H9 (cell line): ENCODE measurements around the gene FHIT. TPM values are rescaled to one million over a fixed set of nuclear protein-coding genes. Genes with fewer than 3 reads are reported as not detected.

Source experiments
- DNase-seq: peaks from one replicate; pipeline ENCODE4 v3.0.0-alpha.2; 2017
- H2AFZ ChIP-seq: one replicate; pipeline ENCODE4 v1.6.1; 2013; ENCODE audit warnings: mild to moderate bottlenecking, low read length, control low read depth, moderate library complexity
- H2AK5ac ChIP-seq: 2 replicates; pipeline ENCODE4 v1.6.1; 2013; ENCODE audit warnings: low read length, control low read depth, mixed read lengths; ENCODE audit not compliant: insufficient read length
- H2BK120ac ChIP-seq: one replicate; pipeline ENCODE4 v1.6.1; 2013; ENCODE audit warnings: low read depth, mild to moderate bottlenecking, low read length, control low read depth, inconsistent platforms; ENCODE audit not compliant: poor library complexity, severe bottlenecking
- H2BK12ac ChIP-seq: 2 replicates; pipeline ENCODE4 v1.6.1; 2013; ENCODE audit warnings: low read length, control low read depth, mixed read lengths, low read depth; ENCODE audit not compliant: insufficient read length
- H2BK15ac ChIP-seq: 2 replicates; pipeline ENCODE4 v1.6.1; 2013; ENCODE audit warnings: low read depth, low read length, control low read depth
- H2BK20ac ChIP-seq: one replicate; pipeline ENCODE4 v1.6.1; 2013; ENCODE audit warnings: low read depth, mild to moderate bottlenecking, low read length, control low read depth, inconsistent platforms; ENCODE audit not compliant: poor library complexity, severe bottlenecking
- H2BK5ac ChIP-seq: 2 replicates; pipeline ENCODE4 v1.6.1; 2013; ENCODE audit warnings: low read length, control low read depth, mixed read lengths; ENCODE audit not compliant: insufficient read length
- H3K14ac ChIP-seq: 2 replicates; pipeline ENCODE4 v1.6.1; 2013; ENCODE audit warnings: low read length, control low read depth; ENCODE audit not compliant: insufficient read depth
- H3K18ac ChIP-seq: 2 replicates; pipeline ENCODE4 v1.6.1; 2013; ENCODE audit warnings: low read depth, mild to moderate bottlenecking, mixed read lengths, low read length, control low read depth; ENCODE audit not compliant: insufficient read length
- H3K23ac ChIP-seq: 2 replicates; pipeline ENCODE4 v1.6.1; 2013; ENCODE audit warnings: low read length, control low read depth, mixed read lengths, low read depth; ENCODE audit not compliant: insufficient read length
- H3K23me2 ChIP-seq: 2 replicates; pipeline ENCODE4 v1.6.1; 2013; ENCODE audit warnings: low read depth, mild to moderate bottlenecking, mixed read lengths, low read length, control low read depth; ENCODE audit not compliant: insufficient read length, poor library complexity, severe bottlenecking
- H3K27ac ChIP-seq: 2 replicates; pipeline ENCODE4 v1.5.1; 2013; ENCODE audit warnings: low read length, control low read depth, mixed read lengths, low read depth; ENCODE audit not compliant: insufficient read length
- H3K27me3 ChIP-seq: 2 replicates; pipeline ENCODE4 v1.6.1; 2013; ENCODE audit warnings: low read length, control low read depth, inconsistent platforms; ENCODE audit not compliant: insufficient read depth
- H3K4ac ChIP-seq: 2 replicates; pipeline ENCODE4 v1.6.1; 2013; ENCODE audit warnings: low read depth, mild to moderate bottlenecking, control low read depth, inconsistent platforms, low read length, moderate library complexity
- H3K4me1 ChIP-seq: 2 replicates; pipeline ENCODE4 v1.6.1; 2013; ENCODE audit warnings: low read length, control low read depth, inconsistent platforms; ENCODE audit not compliant: insufficient read depth
- H3K4me2 ChIP-seq: 2 replicates; pipeline ENCODE4 v1.6.1; 2013; ENCODE audit warnings: low read length, control low read depth, mixed read lengths; ENCODE audit not compliant: insufficient read length, insufficient read depth
- H3K56ac ChIP-seq: 2 replicates; pipeline ENCODE4 v1.6.1; 2013; ENCODE audit warnings: low read depth, mild to moderate bottlenecking, mixed read lengths, low read length, control low read depth; ENCODE audit not compliant: insufficient read length
- H3K79me1 ChIP-seq: 2 replicates; pipeline ENCODE4 v1.6.1; 2013; ENCODE audit warnings: low read depth, mild to moderate bottlenecking, moderate library complexity, low read length, control low read depth, inconsistent platforms; ENCODE audit not compliant: insufficient read depth, poor library complexity, severe bottlenecking
- H3K79me2 ChIP-seq: 2 replicates; pipeline ENCODE4 v1.6.1; 2013; ENCODE audit warnings: low read length, control low read depth, inconsistent platforms; ENCODE audit not compliant: insufficient read depth
- H3K9ac ChIP-seq: 2 replicates; pipeline ENCODE4 v1.6.1; 2013; ENCODE audit warnings: low read length, control low read depth, mixed read lengths; ENCODE audit not compliant: insufficient read length; ENCODE audit errors: extremely low read depth
- H3K9me3 ChIP-seq: one replicate; pipeline ENCODE4 v1.6.1; 2013; ENCODE audit warnings: low read depth, low read length, inconsistent platforms; ENCODE audit not compliant: control insufficient read depth
- H3T11ph ChIP-seq: one replicate; pipeline ENCODE4 v1.6.1; 2013; ENCODE audit warnings: mild to moderate bottlenecking, low read length, control low read depth, inconsistent platforms
- H4K20me1 ChIP-seq: one replicate; pipeline ENCODE4 v1.6.1; 2013; ENCODE audit not compliant: control insufficient read depth, insufficient read length, insufficient read depth
- H4K5ac ChIP-seq: 2 replicates; pipeline ENCODE4 v1.6.1; 2013; ENCODE audit warnings: low read depth, mild to moderate bottlenecking, mixed read lengths, low read length, control low read depth; ENCODE audit not compliant: insufficient read length
- H4K8ac ChIP-seq: replicated peaks from 2 replicates; pipeline ENCODE4 v1.6.1; 2013; ENCODE audit warnings: low read length, control low read depth, mixed read lengths, low read depth; ENCODE audit not compliant: insufficient read length
- H4K91ac ChIP-seq: 2 replicates; pipeline ENCODE4 v1.6.1; 2013; ENCODE audit warnings: low read depth, mild to moderate bottlenecking, moderate library complexity, mixed read lengths, low read length, control low read depth; ENCODE audit not compliant: insufficient read length
- H3K27ac Mint-ChIP-seq, 3 experiments: 2 replicates in 2 of 3; 3 replicates in 1 of 3; pipeline ENCODE4 v1.8.0; 2020 to 2021; ENCODE audit warnings: mixed read lengths in 3 of 3, mild to moderate bottlenecking in 1 of 3, moderate library complexity in 1 of 3
- H3K27me3 Mint-ChIP-seq: 2 replicates; pipeline ENCODE4 v1.8.0; 2021; ENCODE audit warnings: low read depth, mild to moderate bottlenecking, moderate library complexity, mixed read lengths
- H3K36me3 Mint-ChIP-seq, 3 experiments: 2 replicates in 2 of 3; 3 replicates in 1 of 3; pipeline ENCODE4 v1.8.0; 2020 to 2021; ENCODE audit warnings: low read depth in 3 of 3, mixed read lengths in 3 of 3; ENCODE audit not compliant: insufficient read depth in 1 of 3
- H3K4me1 Mint-ChIP-seq, 2 experiments: 2 replicates each; pipeline ENCODE4 v1.8.0; 2020; ENCODE audit warnings: mixed read lengths in 2 of 2
- H3K4me3 Mint-ChIP-seq, 2 experiments: 2 replicates in 1 of 2; 3 replicates in 1 of 2; pipeline ENCODE4 v1.8.0; 2020 to 2021; ENCODE audit warnings: mild to moderate bottlenecking in 2 of 2, mixed read lengths in 2 of 2, moderate library complexity in 1 of 2
- H3K9me3 Mint-ChIP-seq, 2 experiments: 2 replicates in 1 of 2; 3 replicates in 1 of 2; pipeline ENCODE4 v1.8.0; 2020; ENCODE audit warnings: mild to moderate bottlenecking in 2 of 2, mixed read lengths in 2 of 2, moderate library complexity in 1 of 2
- WGBS: extraction: QIAGEN DNeasy Blood & Tissue Kit; methylation state at CpG from one replicate; pipeline ENCODE4 v1.1.7; 2013; ENCODE audit warnings: missing lambda C conversion rate, low lambda C conversion rate, mixed read lengths; ENCODE audit not compliant: insufficient read length; ENCODE audit errors: extremely low coverage; 5-methylcytosine and 5-hydroxymethylcytosine counted together
- total RNA-seq: library from RNA; stranded (reverse); gene quantifications from 2 replicates; pipeline ENCODE4 v1.2.1, GENCODE V29; 2021
- TF ChIP-seq, protein P1 (sequence below): fragments of 200-600 bp; sonication (generic); conservative IDR thresholded peaks from 3 replicates; pipeline ENCODE4 v1.8.0; 2021; ENCODE audit warnings: antibody characterized with exemption, mild to moderate bottlenecking

The FHIT gene
- total RNA-seq, 1 experiment from 2014 or later: 3.0 TPM

DNA sequence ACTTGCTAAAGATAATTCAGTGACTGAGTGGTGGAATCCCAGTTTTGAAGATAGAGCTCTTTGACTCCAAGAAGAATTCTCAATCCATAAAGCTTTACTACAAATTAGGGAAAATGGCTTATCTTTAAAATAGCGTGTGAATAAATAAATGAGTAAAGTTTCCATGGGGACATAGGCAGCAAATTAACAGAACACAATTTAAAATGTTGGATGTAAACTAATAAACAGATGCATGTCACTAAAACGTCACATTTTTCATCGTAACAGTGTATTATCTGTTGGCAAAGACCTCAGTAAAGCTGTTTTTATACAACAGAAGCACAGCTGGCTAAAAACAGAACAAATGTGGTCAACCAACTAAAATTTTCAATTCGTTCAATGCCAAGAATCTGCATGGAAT is 1287.6 kb downstream of the FHIT start:
- H3K4ac ChIP-seq: no peak overlapping the region
- no peaks in the 10 kb centered on the region for H3K79me1 ChIP-seq
- DNase-seq: no peak
- Mint-ChIP-seq H3K4me1 (peaks cover 7 to 15% of the 10 kb centered on the region in 2 experiments), H3K36me3 (peaks cover 0 to 12% (median 0%) of the 10 kb centered on the region in 3 experiments; a peak in 1 of 7 replicates), H3K27ac (no peak overlapping the region), H3K9me3 (peaks cover 0 to 2% of the 10 kb centered on the region in 2 experiments; a peak in 2 of 5 replicates), H3K4me3 (no peak overlapping the region), H3K27me3 (no peaks in the 10 kb centered on the region)
- no peak overlapping the region for H4K5ac ChIP-seq
- no peaks in the 10 kb centered on the region for H3K9me3 ChIP-seq
- H2BK12ac ChIP-seq: no peak overlapping the region
- H2BK5ac ChIP-seq: no peak overlapping the region
- no peak overlapping the region for H3K4me2 ChIP-seq
- no peaks in the 10 kb centered on the region for H4K20me1 ChIP-seq
- no peak overlapping the region for H3K9ac ChIP-seq
- no peak overlapping the region for H3K18ac ChIP-seq
- no peaks in the 10 kb centered on the region for H3K79me2 ChIP-seq
- no peak overlapping the region for H4K91ac ChIP-seq
- no peak overlapping the region for H4K8ac ChIP-seq
- no peaks in the 10 kb centered on the region for H3K4me1 ChIP-seq
- H2AK5ac ChIP-seq: no peak overlapping the region
- no peaks in the 10 kb centered on the region for H3K23me2 ChIP-seq
- no peaks in the 10 kb centered on the region for H3K27me3 ChIP-seq
- H3K56ac ChIP-seq: no peak overlapping the region
- no peak overlapping the region for H2BK20ac ChIP-seq
- no CpG with 5 or more reads among the region's 4 CpGs for WGBS
- H2BK15ac ChIP-seq: no peak overlapping the region
- H3K27ac ChIP-seq: no peak overlapping the region
- H3T11ph ChIP-seq: no peak overlapping the region
- TF ChIP-seq, protein P1, sequence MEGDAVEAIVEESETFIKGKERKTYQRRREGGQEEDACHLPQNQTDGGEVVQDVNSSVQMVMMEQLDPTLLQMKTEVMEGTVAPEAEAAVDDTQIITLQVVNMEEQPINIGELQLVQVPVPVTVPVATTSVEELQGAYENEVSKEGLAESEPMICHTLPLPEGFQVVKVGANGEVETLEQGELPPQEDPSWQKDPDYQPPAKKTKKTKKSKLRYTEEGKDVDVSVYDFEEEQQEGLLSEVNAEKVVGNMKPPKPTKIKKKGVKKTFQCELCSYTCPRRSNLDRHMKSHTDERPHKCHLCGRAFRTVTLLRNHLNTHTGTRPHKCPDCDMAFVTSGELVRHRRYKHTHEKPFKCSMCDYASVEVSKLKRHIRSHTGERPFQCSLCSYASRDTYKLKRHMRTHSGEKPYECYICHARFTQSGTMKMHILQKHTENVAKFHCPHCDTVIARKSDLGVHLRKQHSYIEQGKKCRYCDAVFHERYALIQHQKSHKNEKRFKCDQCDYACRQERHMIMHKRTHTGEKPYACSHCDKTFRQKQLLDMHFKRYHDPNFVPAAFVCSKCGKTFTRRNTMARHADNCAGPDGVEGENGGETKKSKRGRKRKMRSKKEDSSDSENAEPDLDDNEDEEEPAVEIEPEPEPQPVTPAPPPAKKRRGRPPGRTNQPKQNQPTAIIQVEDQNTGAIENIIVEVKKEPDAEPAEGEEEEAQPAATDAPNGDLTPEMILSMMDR: no peak
- no peak overlapping the region for H2BK120ac ChIP-seq
- no peak overlapping the region for H3K23ac ChIP-seq
- H2AFZ ChIP-seq: no peak overlapping the region
- no peak overlapping the region for H3K14ac ChIP-seq
